Stomach (tissue), 9 donors: ENCODE measurements around the gene UNC80. TPM values are rescaled to one million over a fixed set of nuclear protein-coding genes. Genes with fewer than 3 reads are reported as not detected.

ENCODE experiments used
- DNase-seq, 2 donors: peaks; one replicate each; pipeline versions ENCODE4 v3.0.0 to v3.0.0-alpha.2; 2013 to 2019
- H3K27ac ChIP-seq, 5 donors: fragments of 200-600 bp in 4 of 5; sonication (generic) in 4 of 5; one replicate each; pipeline ENCODE4 v1.5.1; 2013 to 2019; ENCODE audit warnings: mild to moderate bottlenecking in 1 of 5, moderate library complexity in 1 of 5
- H3K27me3 ChIP-seq, 3 donors: fragments of 200-600 bp; sonication (generic); one replicate each; pipeline ENCODE4 v1.5.1; 2017 to 2019; ENCODE audit warnings: mixed run types in 1 of 3
- H3K36me3 ChIP-seq, 4 donors: fragments of 200-600 bp; sonication (generic); 1 replicate in 3 of 4; 2 replicates in 1 of 4; pipeline ENCODE4 v1.5.1; 2016 to 2019
- H3K4me1 ChIP-seq, 4 donors: fragments of 200-600 bp; sonication (generic); one replicate each; pipeline ENCODE4 v1.5.1; 2016 to 2019
- H3K4me3 ChIP-seq, 4 donors: fragments of 200-600 bp; sonication (generic) in 3 of 4; one replicate each; pipeline ENCODE4 v1.5.1; 2016 to 2019; ENCODE audit warnings: mild to moderate bottlenecking in 1 of 4
- H3K9me3 ChIP-seq, 4 donors: fragments of 200-600 bp; sonication (generic); one replicate each; pipeline ENCODE4 v1.5.1; 2016 to 2019
- EP300 ChIP-seq: sonication (generic); formaldehyde crosslinking; IDR thresholded peaks from one replicate; pipeline ENCODE4 v1.6.1; 2017; ENCODE audit warnings: antibody characterized with exemption
- POLR2A ChIP-seq, 4 donors: fragments of 450-650 bp; IDR thresholded peaks; one replicate each; pipeline ENCODE4 v1.6.1; 2016; ENCODE audit warnings: antibody characterized with exemption in 4 of 4, control low read depth in 2 of 4, mild to moderate bottlenecking in 1 of 4, moderate library complexity in 1 of 4
- POLR2AphosphoS5 ChIP-seq, 3 donors: sonication (generic); formaldehyde crosslinking; IDR thresholded peaks; one replicate each; pipeline ENCODE4 v1.6.1; 2016; ENCODE audit warnings: antibody characterized with exemption in 3 of 3
- WGBS, 5 donors: extraction: QIAGEN DNeasy Blood & Tissue Kit in 3 of 5; methylation state at CpG; one replicate each; pipeline versions ENCODE4 v1.1.5 to v1.1.7; 2013 to 2018; 5-methylcytosine and 5-hydroxymethylcytosine counted together
- intact Hi-C: fragments of 100-400 bp; cut with DNase I; formaldehyde crosslinking; loops from one replicate; pipeline ENCODE4 v1.15.1; 2023; ENCODE audit warnings: low total_unique reads
- polyA plus RNA-seq, 3 donors: library from polyadenylated mRNA; stranded (reverse); fragments of 200-250 nt; gene quantifications; one replicate each; pipeline ENCODE4 v1.2.3, GENCODE V29; 2013
- total RNA-seq, 5 donors: library from RNA; depleted of rRNA; stranded (reverse); fragments of >200 nt; gene quantifications; one replicate each; pipeline versions ENCODE4 v1.1.0 to v1.2.3, GENCODE V29; 2014 to 2016
- TF ChIP-seq, protein P1 (sequence below), 7 experiments: fragments of 450-650 bp in 4 of 7; fragments of 200-600 bp in 3 of 7; sonication (generic) in 3 of 7; IDR thresholded peaks; one replicate each; pipeline ENCODE4 v1.5.1; 2016 to 2019; ENCODE audit warnings: antibody characterized with exemption in 7 of 7, control low read depth in 2 of 7, mild to moderate bottlenecking in 1 of 7
- donor health status: healthy with polysubstance abuse.
- donor health status: Bipolar disorder and iron deficiency.
- donor health status: healthy.

The UNC80 gene
- total and polyA plus RNA-seq, 8 donors: 0.08 to 5.1 (median 0.29) TPM; not detected in 1

DNA sequence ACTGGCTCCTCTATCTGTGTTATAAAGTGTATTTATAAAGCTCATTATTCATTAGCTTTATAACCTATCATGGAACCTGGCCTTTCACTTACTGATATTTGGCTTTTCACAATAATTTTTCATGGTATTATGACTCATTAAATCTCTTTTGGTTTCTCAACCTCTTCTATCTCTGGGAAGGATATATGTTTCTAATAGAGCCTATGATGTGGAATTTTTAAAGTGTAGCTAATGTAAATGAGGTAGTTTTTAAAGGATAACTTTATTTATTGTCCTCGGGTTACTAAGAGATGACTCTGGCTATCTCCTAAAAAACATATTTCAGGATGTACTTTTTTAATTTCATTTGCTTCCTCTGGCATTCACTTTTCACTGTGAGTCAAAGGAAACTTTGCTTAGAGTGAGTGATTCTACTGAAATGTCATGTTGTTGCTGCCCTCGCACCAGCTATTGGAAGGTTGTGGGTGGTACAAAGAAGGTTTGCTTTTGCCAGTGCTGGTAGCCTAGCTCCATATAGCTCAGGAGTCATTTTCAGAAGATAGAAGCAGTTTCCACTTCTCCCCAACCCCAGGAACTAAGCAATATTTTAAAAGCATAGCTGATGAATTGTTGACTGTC is 145.6 kb downstream of the UNC80 start:
- Histone ChIP-seq H3K36me3 (no peaks in the 10 kb centered on the region), H3K27me3 (no peaks in the 10 kb centered on the region), H3K9me3 (no peaks in the 10 kb centered on the region), H3K4me1 (no peaks in the 10 kb centered on the region), H3K4me3 (no peak overlapping the region), H3K27ac (no peak overlapping the region)
- intact Hi-C loops: no loop called here
- WGBS, 5 donors: 79 to 88% (median 82%) methylated on average over 2 of the region's 2 CpGs
- TF ChIP-seq POLR2A (IDR thresholded peaks at IDR 0.05) (no peak), EP300 (no peak), POLR2AphosphoS5 (IDR thresholded peaks at IDR 0.05) (no peak)
- TF ChIP-seq, protein P1, sequence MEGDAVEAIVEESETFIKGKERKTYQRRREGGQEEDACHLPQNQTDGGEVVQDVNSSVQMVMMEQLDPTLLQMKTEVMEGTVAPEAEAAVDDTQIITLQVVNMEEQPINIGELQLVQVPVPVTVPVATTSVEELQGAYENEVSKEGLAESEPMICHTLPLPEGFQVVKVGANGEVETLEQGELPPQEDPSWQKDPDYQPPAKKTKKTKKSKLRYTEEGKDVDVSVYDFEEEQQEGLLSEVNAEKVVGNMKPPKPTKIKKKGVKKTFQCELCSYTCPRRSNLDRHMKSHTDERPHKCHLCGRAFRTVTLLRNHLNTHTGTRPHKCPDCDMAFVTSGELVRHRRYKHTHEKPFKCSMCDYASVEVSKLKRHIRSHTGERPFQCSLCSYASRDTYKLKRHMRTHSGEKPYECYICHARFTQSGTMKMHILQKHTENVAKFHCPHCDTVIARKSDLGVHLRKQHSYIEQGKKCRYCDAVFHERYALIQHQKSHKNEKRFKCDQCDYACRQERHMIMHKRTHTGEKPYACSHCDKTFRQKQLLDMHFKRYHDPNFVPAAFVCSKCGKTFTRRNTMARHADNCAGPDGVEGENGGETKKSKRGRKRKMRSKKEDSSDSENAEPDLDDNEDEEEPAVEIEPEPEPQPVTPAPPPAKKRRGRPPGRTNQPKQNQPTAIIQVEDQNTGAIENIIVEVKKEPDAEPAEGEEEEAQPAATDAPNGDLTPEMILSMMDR (IDR thresholded peaks at IDR 0.05): no peak
- DNase-seq: no peak

- H3K4me1 ChIP-seq: no peaks in the 10 kb centered on the region
- H3K36me3 ChIP-seq: no peaks in the 10 kb centered on the region
- no peak for DNase-seq
- TF ChIP-seq EP300 (no peak), POLR2A (IDR thresholded peaks at IDR 0.05) (no peak), POLR2AphosphoS5 (IDR thresholded peaks at IDR 0.05) (no peak)
- TF ChIP-seq, protein P1 (IDR thresholded peaks at IDR 0.05): no peak
- no peak overlapping the region for H3K4me3 ChIP-seq
- intact Hi-C loops: no loop called here
- H3K9me3 ChIP-seq: no peaks in the 10 kb centered on the region
- H3K27ac ChIP-seq: no peak overlapping the region
- H3K27me3 ChIP-seq: no peaks in the 10 kb centered on the region
- 91 to 96% (median 93%) methylated on average over 6 of the region's 6 CpGs for WGBS, 5 donors
These were observed 146.6 kb downstream of the UNC80 start for GRCh38 chr2:209918251-209918650.

- WGBS, 5 donors: 73 to 79% (median 75%) methylated on average over 8 of the region's 8 CpGs
- no peaks in the 10 kb centered on the region for H3K36me3 ChIP-seq
- TF ChIP-seq POLR2AphosphoS5 (IDR thresholded peaks at IDR 0.05): no peak
These were observed 150.5 kb downstream of the UNC80 start for GRCh38 chr2:209922116-209922515.

DNA sequence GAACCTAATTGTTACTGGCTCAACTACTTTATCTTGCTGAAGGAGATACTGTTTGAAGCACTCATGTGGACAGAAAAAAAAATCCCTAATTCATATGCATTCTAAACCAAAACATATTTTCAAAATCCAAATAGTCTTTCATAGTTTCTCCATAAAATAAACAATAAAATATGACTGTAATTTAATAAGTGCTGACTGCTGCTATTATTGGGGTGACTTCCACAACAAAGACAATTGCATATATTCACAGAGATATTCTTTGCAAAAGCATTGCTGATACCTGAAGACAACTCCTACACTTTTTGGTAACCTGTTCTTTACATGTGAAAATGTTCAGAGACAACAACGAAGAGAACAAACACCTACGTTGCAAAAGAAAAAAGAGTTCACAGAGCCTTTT is 157.7 kb downstream of the UNC80 start:
- H3K4me1 ChIP-seq: peaks cover 5 to 13% (median 8%) of the 10 kb centered on the region in 4 donors
- no peaks in the 10 kb centered on the region for H3K27me3 ChIP-seq
- no peaks in the 10 kb centered on the region for H3K36me3 ChIP-seq
- no peak overlapping the region for H3K4me3 ChIP-seq
- H3K9me3 ChIP-seq: no peaks in the 10 kb centered on the region
- intact Hi-C loops: no loop called here
- 78 to 90% (median 85%) methylated on average over 2 of the region's 2 CpGs for WGBS, 5 donors
- H3K27ac ChIP-seq: no peak overlapping the region
- TF ChIP-seq POLR2AphosphoS5 (IDR thresholded peaks at IDR 0.05): no peak
- no peak for TF ChIP-seq POLR2A (IDR thresholded peaks at IDR 0.05)
- TF ChIP-seq EP300: no peak
- TF ChIP-seq, protein P1 (IDR thresholded peaks at IDR 0.05): no peak
- no peak for DNase-seq

More at GRCh38 chr2:209922116-209922515, 150.5 kb downstream of the UNC80 start:
- intact Hi-C loops: no loop called here
- Histone ChIP-seq H3K4me1 (no peaks in the 10 kb centered on the region), H3K4me3 (no peak overlapping the region), H3K27me3 (no peaks in the 10 kb centered on the region), H3K27ac (no peak overlapping the region), H3K9me3 (no peaks in the 10 kb centered on the region)
- DNase-seq: no peak
